HG02981 (cell line): ENCODE results near the gene HPGDS.
"Not testable (repeated sequence)": the region's sequence is repeated elsewhere in the genome, so short reads cannot be mapped to it uniquely, and the experiment has no call there.

Experiments used
- ATAC-seq: cut with Tn5 transposase; IDR thresholded peaks from one replicate; pipeline ENCODE4 v1.9.1; 2021; ENCODE audit warnings: mild to moderate bottlenecking, moderate library complexity; ENCODE audit not compliant: unreplicated experiment

The HPGDS gene

GRCh38 chr4:94358101-94358500 lies 15.5 kb upstream of the HPGDS start:
- ATAC-seq = no peak

GRCh38 chr4:94357624-94358023 lies 15.0 kb upstream of the HPGDS start:
- no peak for ATAC-seq

- no peak for ATAC-seq
Observed at GRCh38 chr4:94356444-94356843, 13.8 kb upstream of the HPGDS start.

GRCh38 chr4:94354474-94354896 lies 11.8 kb upstream of the HPGDS start:
- no peak for ATAC-seq

GRCh38 chr4:94352996-94353395 lies 10.4 kb upstream of the HPGDS start:
- ATAC-seq = no peak

- no peak for ATAC-seq
Observed at GRCh38 chr4:94352163-94352562, 9.5 kb upstream of the HPGDS start.

GRCh38 chr4:94351319-94351718 lies 8.7 kb upstream of the HPGDS start:
- ATAC-seq = no peak

GRCh38 chr4:94350095-94350494 lies 7.5 kb upstream of the HPGDS start:
- no peak for ATAC-seq

- no peak for ATAC-seq
Observed at GRCh38 chr4:94349193-94349592, 6.6 kb upstream of the HPGDS start.

- ATAC-seq = no peak
Observed at GRCh38 chr4:94348666-94349065, 6.0 kb upstream of the HPGDS start.

GRCh38 chr4:94346541-94346940 lies 3.9 kb upstream of the HPGDS start:
- ATAC-seq = no peak

- ATAC-seq = no peak
Observed at GRCh38 chr4:94345969-94346368, 3.3 kb upstream of the HPGDS start.

- no peak for ATAC-seq
Observed at GRCh38 chr4:94345266-94345665, 2.6 kb upstream of the HPGDS start.

GRCh38 chr4:94344457-94344856 lies 1.8 kb upstream of the HPGDS start:
- ATAC-seq = no peak

- ATAC-seq = no peak
Observed at GRCh38 chr4:94341481-94342370, 910 bp downstream of the HPGDS start.

- ATAC-seq = no peak
Observed at GRCh38 chr4:94339779-94340178, 2.9 kb downstream of the HPGDS start.

- peak; percentile 57 for ATAC-seq
Observed at GRCh38 chr4:94338681-94339351, 3.8 kb downstream of the HPGDS start.

GRCh38 chr4:94336791-94337190 lies 5.8 kb downstream of the HPGDS start:
- ATAC-seq = not testable (repeated sequence)

GRCh38 chr4:94336303-94336702 lies 6.3 kb downstream of the HPGDS start:
- no peak for ATAC-seq

GRCh38 chr4:94334962-94335361 lies 7.7 kb downstream of the HPGDS start:
- ATAC-seq = no peak

GRCh38 chr4:94334476-94334875 lies 8.2 kb downstream of the HPGDS start:
- no peak for ATAC-seq

- no peak for ATAC-seq
Observed at GRCh38 chr4:94333866-94334265, 8.8 kb downstream of the HPGDS start.
